HG02870 (cell line): ENCODE measurements around the gene TMOD1.

Experiments used
- ATAC-seq: cut with Tn5 transposase; IDR thresholded peaks from one replicate; pipeline ENCODE4 v1.9.1; 2021; ENCODE audit warnings: mild to moderate bottlenecking, moderate library complexity; ENCODE audit not compliant: unreplicated experiment

TMOD1 gene

GRCh38 chr9:97629156-97629555, 127.7 kb downstream of the TMOD1 start:
- ATAC-seq = no peak

- no peak for ATAC-seq
Observed at GRCh38 chr9:97630591-97630990, 129.1 kb downstream of the TMOD1 start.

- peak; percentile 5 for ATAC-seq
Observed at GRCh38 chr9:97632248-97632984, 130.9 kb downstream of the TMOD1 start.

GRCh38 chr9:97632985-97633858, 131.8 kb downstream of the TMOD1 start, which contains the start of the genes NCBP1 and TSTD2:
TSS of gene NCBP1 (plus strand) at chr9:97633821. CDS start at chr9:97633882, 61 bp downstream.
TSS of gene TSTD2 (minus strand) at chr9:97633368. CDS start at chr9:97627562, 5,806 bp downstream.
- ATAC-seq = peak; percentile 80

- no peak for ATAC-seq
Observed at GRCh38 chr9:97633859-97634490, 132.5 kb downstream of the TMOD1 start.

- ATAC-seq = no peak
Observed at GRCh38 chr9:97635026-97635425, 133.6 kb downstream of the TMOD1 start.

GRCh38 chr9:97636903-97637302, 135.4 kb downstream of the TMOD1 start:
- no peak for ATAC-seq

GRCh38 chr9:97638666-97639065, 137.2 kb downstream of the TMOD1 start:
- no peak for ATAC-seq

GRCh38 chr9:97640325-97640724, 138.9 kb downstream of the TMOD1 start:
- no peak for ATAC-seq

GRCh38 chr9:97645720-97646119, 144.3 kb downstream of the TMOD1 start:
- no peak for ATAC-seq

- ATAC-seq = no peak
Observed at GRCh38 chr9:97647996-97648395, 146.5 kb downstream of the TMOD1 start.
